NB4 (cell line): Measurements from ENCODE around the gene PSENEN.

Source experiments
- DNase-seq: peaks from one replicate; pipeline ENCODE4 v3.0.0; 2010; ENCODE audit warnings: low read depth
- H3K4me3 ChIP-seq: one replicate; pipeline ENCODE4 v1.5.1; 2011; ENCODE audit warnings: mild to moderate bottlenecking, low read depth, low read length, moderate library complexity
- CTCF ChIP-seq: IDR thresholded peaks from one replicate; pipeline ENCODE4 v1.5.1; 2012; ENCODE audit warnings: low read depth, low read length
- MAX ChIP-seq: IDR thresholded peaks from 2 replicates; pipeline ENCODE4 v1.6.1; 2011; ENCODE audit warnings: low read depth, low read length
- MYC ChIP-seq: IDR thresholded peaks from 2 replicates; pipeline ENCODE4 v1.6.1; 2011; ENCODE audit warnings: low read depth, low read length
- POLR2A ChIP-seq: IDR thresholded peaks from 2 replicates; pipeline ENCODE4 v1.6.1; 2011; ENCODE audit warnings: mild to moderate bottlenecking; ENCODE audit not compliant: insufficient read length; ENCODE audit errors: extremely low read depth

The PSENEN gene

DNA sequence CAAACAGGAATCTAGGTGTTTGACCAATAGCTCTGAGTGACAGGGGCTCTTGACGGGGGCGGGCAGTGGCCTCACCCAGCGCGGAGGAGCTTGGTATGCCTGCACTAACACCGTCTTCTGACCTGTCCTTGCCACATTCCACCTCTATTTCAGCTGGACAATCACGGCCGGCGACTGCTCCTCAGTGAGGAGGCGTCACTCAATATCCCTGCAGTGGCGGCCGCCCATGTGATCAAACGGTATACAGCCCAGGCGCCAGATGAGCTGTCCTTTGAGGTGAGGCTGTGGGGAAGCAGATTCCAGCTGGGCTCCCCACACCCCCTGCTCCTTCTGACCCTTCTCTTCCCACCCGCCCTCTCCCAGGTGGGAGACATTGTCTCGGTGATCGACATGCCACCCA is 34.6 kb downstream of the PSENEN start:
- DNase-seq = no peak
- no peak overlapping the region for H3K4me3 ChIP-seq
- TF ChIP-seq POLR2A (no peak), CTCF (no peak), MYC (no peak), MAX (no peak)

DNA sequence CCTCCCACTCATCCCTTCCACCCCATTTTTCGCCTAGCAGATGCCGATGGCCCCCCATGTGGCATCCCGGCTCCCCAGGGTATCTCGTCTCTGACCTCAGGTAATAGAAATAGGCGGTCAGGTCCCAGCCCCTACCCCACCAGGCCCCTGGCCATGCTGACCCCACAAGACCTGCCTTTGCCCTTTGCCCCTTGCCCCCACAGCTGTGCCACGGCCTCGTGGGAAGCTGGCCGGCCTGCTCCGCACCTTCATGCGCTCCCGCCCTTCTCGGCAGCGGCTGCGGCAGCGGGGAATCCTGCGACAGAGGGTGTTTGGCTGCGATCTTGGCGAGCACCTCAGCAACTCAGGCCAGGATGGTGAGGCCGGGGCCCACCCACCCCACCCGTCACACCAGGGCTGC is 35.3 kb downstream of the PSENEN start:
- TF ChIP-seq MYC (no peak), CTCF (no peak), MAX (no peak), POLR2A (no peak)
- no peak for DNase-seq
- no peak overlapping the region for H3K4me3 ChIP-seq

DNA sequence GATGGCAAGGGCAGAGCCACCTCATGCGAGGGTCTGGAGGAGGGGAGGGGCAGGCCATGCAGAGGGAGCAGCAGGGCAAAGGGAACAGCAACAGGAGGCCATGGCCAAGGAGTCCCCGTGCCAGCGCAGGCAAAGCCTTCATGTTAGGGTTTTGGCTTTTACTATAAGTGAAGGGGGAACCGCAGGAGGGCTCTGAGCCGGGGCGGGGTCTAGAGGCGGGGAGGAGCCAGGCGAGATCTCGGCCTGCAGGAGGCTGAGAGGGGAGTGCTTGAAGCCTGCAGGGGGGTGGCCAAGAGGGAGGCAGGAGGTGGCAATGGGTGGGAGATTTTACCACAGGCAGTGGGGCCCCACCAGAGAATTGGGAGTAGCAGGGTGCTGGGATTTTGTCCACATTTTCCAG is 36.2 kb downstream of the PSENEN start:
- no peak for DNase-seq
- no peak for TF ChIP-seq POLR2A
- TF ChIP-seq CTCF = no peak
- TF ChIP-seq MAX = no peak
- no peak overlapping the region for H3K4me3 ChIP-seq

GRCh38 chr19:35782589-35782988 is 37.1 kb downstream of the PSENEN start:
- H3K4me3 ChIP-seq = no peak overlapping the region
- DNase-seq = no peak
- TF ChIP-seq MYC = no peak
- TF ChIP-seq MAX = no peak
- TF ChIP-seq POLR2A = no peak
- no peak for TF ChIP-seq CTCF

GRCh38 chr19:35783469-35784434 is 38.3 kb downstream of the PSENEN start:
- TF ChIP-seq MYC (no peak), MAX (no peak)
- DNase-seq = no peak
- H3K4me3 ChIP-seq = no peak overlapping the region
